SJCRH30 (cell line): ENCODE results near the gene BOLL. TPM values are rescaled to one million over a fixed set of nuclear protein-coding genes. Genes with fewer than 3 reads are reported as not detected.

Experiments used
- DNase-seq, 2 experiments: peaks; one replicate each; pipeline ENCODE4 v3.0.0-alpha.2; 2015 to 2020
- H3K27ac ChIP-seq: fragments of 250-450 bp; sonication (Bioruptor Pico); 2 replicates; pipeline ENCODE4 v1.5.1; 2020; ENCODE audit warnings: mild to moderate bottlenecking, moderate library complexity
- H3K27me3 ChIP-seq: fragments of 250-450 bp; sonication (Bioruptor Pico); 2 replicates; pipeline ENCODE4 v1.5.1; 2020; ENCODE audit warnings: mild to moderate bottlenecking, moderate library complexity
- H3K36me3 ChIP-seq: fragments of 250-450 bp; sonication (Bioruptor Pico); 2 replicates; pipeline ENCODE4 v1.5.1; 2020; ENCODE audit warnings: mild to moderate bottlenecking, moderate library complexity
- H3K4me1 ChIP-seq: fragments of 250-450 bp; sonication (Bioruptor Pico); 2 replicates; pipeline ENCODE4 v1.5.1; 2020; ENCODE audit warnings: mild to moderate bottlenecking, moderate library complexity
- H3K4me3 ChIP-seq: fragments of 250-450 bp; sonication (Bioruptor Pico); 2 replicates; pipeline ENCODE4 v1.5.1; 2020; ENCODE audit warnings: mild to moderate bottlenecking, moderate library complexity
- H3K9me3 ChIP-seq: fragments of 250-450 bp; sonication (Bioruptor Pico); replicated peaks from 2 replicates; pipeline ENCODE4 v1.5.1; 2020; ENCODE audit warnings: mild to moderate bottlenecking, moderate library complexity
- total RNA-seq: library from RNA; depleted of rRNA; stranded (reverse); fragments of >200 nt; shearing (Covaris generic); gene quantifications from 2 replicates; pipeline ENCODE4 v1.2.3, GENCODE V29; 2014

BOLL gene
- total RNA-seq, 1 experiment from 2014 or later = 0.51 TPM

DNA sequence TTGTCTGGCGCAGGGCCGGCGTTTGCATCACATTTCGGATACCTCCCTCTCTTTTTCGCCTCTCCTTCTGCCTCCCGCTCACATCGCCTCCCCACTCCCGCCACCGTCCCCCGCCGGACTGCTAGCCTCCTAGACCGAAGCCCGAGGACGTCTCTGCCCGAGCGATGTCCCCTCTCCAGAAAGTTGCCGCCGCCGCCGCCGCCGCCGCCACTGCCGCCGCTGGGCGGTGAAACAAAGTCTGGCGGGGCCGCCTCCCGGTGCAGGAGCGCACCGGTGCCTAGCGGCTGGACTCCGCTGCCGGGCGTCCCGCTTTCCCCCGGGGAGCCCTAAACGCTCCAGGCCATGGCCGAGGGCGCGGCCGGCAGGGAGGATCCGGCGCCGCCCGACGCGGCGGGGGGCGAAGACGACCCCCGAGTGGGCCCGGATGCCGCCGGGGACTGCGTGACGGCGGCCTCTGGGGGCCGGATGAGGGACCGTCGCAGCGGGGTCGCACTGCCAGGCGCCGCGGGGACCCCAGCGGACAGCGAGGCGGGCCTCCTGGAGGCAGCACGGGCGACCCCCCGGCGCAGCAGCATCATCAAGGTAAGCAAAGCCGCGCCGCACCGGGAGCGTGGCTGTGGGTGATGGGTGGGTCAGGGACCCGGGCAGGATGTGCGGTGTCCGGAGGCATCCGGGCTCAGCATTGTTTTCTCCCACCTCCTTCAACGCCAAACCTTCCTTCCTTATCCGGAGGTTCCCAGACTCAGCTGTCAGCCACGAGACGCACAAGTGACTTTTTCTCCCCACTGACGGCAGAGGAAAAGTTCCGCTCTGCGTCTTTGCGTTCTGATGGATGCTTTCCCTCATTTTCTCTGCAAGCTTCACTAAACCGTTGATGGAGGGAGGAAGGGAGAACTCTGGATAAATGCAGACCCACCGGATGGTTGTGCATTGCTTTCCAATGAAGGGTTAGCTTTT lies 19.9 kb upstream of the BOLL start:
- no peak overlapping the region for H3K27ac ChIP-seq
- peak overlapping the region; percentile 55 for H3K4me3 ChIP-seq
- H3K9me3 ChIP-seq = no peaks in the 10 kb centered on the region
- H3K4me1 ChIP-seq = no peaks in the 10 kb centered on the region
- no peak for DNase-seq
- H3K27me3 ChIP-seq = peaks cover 16% of the 10 kb centered on the region; the same call in 1 of the 2 replicates
- H3K36me3 ChIP-seq = no peaks in the 10 kb centered on the region

DNA sequence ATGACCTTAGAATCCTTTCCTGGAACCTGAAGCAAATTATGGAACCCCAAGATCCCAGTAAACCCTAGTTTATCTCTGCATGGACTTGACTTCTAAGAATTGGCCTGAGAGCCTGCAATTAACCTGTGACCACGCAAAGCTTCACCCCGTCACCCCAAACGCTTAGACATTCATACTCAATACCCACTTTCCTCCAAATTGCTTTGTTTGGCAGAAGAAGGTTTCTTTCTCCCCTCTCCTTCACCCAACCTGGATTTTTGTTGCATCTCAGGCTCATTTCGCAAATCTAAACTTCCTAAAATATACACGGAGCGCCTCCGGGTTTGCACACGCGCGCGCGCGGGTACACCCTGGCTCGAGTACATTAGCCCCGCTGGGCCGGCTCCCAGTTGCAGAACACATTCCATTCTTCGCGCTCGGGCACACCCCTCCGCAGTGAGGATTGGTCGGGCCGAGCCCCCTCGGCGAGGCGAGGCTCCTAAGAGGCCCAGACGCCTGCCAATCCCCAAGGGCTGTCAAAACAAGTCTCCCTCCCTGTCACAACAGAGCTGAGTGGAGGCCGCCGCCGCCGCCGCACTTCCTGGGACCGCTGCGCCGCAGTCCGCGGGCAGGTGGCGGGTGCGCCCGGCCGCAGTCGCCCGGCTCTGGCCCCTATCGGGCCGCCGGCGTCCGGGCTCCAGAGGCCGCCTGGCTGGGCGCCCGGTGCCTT lies 19.1 kb upstream of the BOLL start, which contains the start of gene PLCL1:
Gene PLCL1, plus strand, starts transcription at position 545 of the 709 bp plus-strand sequence.
- H3K36me3 ChIP-seq = no peaks in the 10 kb centered on the region
- peaks cover 15% of the 10 kb centered on the region; the same call in 1 of the 2 replicates for H3K27me3 ChIP-seq
- DNase-seq = peak; percentile 89 to 90
- H3K27ac ChIP-seq = no peak within 1 kb of the TSS
- no peaks in the 10 kb centered on the region for H3K9me3 ChIP-seq
- H3K4me3 ChIP-seq = peak within 1 kb of the TSS; percentile 55
- no peaks in the 10 kb centered on the region for H3K4me1 ChIP-seq

DNA sequence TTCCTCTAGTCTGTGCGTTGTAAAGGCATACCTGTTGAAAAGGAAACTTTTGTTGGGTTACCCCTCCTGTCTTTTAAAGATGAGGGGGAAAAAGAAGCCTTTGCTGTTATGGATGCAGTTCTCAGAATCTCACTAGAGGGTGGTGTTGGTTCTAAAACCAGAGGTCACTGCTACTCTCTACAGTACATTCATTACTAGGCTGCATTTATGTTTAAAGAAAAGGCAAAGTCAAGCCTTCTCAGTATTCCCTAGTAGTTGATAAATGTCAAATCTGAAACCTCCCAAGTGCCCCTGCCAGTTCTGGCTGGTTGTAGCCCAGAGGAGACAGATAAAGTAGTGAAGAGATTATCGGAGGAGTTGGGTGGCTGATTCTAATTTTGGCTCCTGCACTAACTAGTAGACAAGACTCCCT lies 17.9 kb upstream of the BOLL start:
- Histone ChIP-seq H3K9me3 (no peaks in the 10 kb centered on the region), H3K27me3 (peaks cover 13% of the 10 kb centered on the region; the same call in 1 of the 2 replicates), H3K4me3 (no peak overlapping the region), H3K36me3 (no peaks in the 10 kb centered on the region), H3K4me1 (peaks cover 8% of the 10 kb centered on the region), H3K27ac (no peak overlapping the region)
- peak; percentile 7 to 61 for DNase-seq

GRCh38 chr2:197801033-197801432 lies 15.9 kb upstream of the BOLL start:
- H3K27ac ChIP-seq = no peak overlapping the region
- H3K27me3 ChIP-seq = peaks cover 6% of the 10 kb centered on the region; the same call in 1 of the 2 replicates

GRCh38 chr2:197800091-197800490 lies 15.0 kb upstream of the BOLL start:
- no peaks in the 10 kb centered on the region; the same call in 1 of the 2 replicates for H3K27me3 ChIP-seq
- no peak overlapping the region for H3K27ac ChIP-seq
- DNase-seq = no peak
- H3K36me3 ChIP-seq = no peaks in the 10 kb centered on the region
- H3K4me1 ChIP-seq = peaks cover 11% of the 10 kb centered on the region
- H3K4me3 ChIP-seq = no peak overlapping the region
- no peaks in the 10 kb centered on the region for H3K9me3 ChIP-seq

More at GRCh38 chr2:197801033-197801432, 15.9 kb upstream of the BOLL start:
- Histone ChIP-seq H3K4me3 (no peak overlapping the region), H3K9me3 (no peaks in the 10 kb centered on the region), H3K4me1 (peaks cover 11% of the 10 kb centered on the region), H3K36me3 (no peaks in the 10 kb centered on the region)
- DNase-seq = no peak

DNA sequence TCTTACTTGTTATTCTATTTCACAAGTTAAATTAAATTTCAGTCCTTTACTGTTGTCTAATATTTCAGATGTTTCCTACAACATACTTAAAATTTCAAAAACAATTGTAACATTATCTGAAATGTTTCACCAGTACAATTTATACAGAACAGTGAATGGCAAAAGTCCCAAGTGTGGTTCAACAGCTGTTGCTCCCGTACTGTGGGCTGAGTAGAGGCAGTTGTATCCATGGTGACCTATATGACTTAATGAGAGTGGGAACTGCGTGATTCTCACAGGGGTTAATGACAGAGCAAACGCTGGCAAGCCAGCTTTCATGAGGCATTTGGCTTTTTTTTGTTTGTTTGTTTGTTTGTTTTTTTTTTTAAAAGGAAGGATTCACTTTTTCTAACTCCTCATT lies 13.9 kb upstream of the BOLL start:
- DNase-seq = peak; percentile 29 to 64
- no peaks in the 10 kb centered on the region for H3K27me3 ChIP-seq
- no peak overlapping the region for H3K4me3 ChIP-seq
- H3K36me3 ChIP-seq = no peaks in the 10 kb centered on the region
- H3K4me1 ChIP-seq = peaks cover 11% of the 10 kb centered on the region
- H3K9me3 ChIP-seq = no peaks in the 10 kb centered on the region
- no peak overlapping the region for H3K27ac ChIP-seq

GRCh38 chr2:197798187-197798586 lies 13.1 kb upstream of the BOLL start:
- DNase-seq = peak in 1 of 2 experiments; percentile 26
- Histone ChIP-seq H3K36me3 (no peaks in the 10 kb centered on the region), H3K27me3 (no peaks in the 10 kb centered on the region)

DNA sequence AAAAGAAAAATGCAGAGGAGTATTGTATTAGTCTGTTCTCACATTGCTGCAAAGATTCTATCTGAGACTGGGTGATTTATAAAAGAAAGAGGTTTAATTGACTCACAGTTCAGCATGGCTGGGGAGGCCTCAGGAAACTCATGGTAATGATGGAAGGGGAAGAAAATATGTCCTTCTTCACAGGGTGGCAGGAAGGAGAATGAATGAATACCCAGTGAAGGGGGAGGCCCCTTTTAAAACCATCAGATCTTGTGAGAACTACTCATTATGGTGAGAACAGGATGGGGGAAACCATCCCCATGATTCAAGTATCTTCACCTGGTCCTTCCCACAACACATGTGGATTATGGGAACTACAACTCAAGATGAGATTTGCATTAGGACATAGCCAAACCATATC lies 10.2 kb upstream of the BOLL start:
- H3K9me3 ChIP-seq = no peaks in the 10 kb centered on the region
- no peak for DNase-seq
- peaks cover 11% of the 10 kb centered on the region for H3K4me1 ChIP-seq
- no peaks in the 10 kb centered on the region for H3K36me3 ChIP-seq
- no peak overlapping the region for H3K4me3 ChIP-seq
- no peaks in the 10 kb centered on the region for H3K27me3 ChIP-seq
- no peak overlapping the region for H3K27ac ChIP-seq

More at GRCh38 chr2:197798187-197798586, 13.1 kb upstream of the BOLL start:
- H3K4me1 ChIP-seq = peaks cover 11% of the 10 kb centered on the region
- H3K4me3 ChIP-seq = no peak overlapping the region
- no peaks in the 10 kb centered on the region for H3K9me3 ChIP-seq
- H3K27ac ChIP-seq = no peak overlapping the region

DNA sequence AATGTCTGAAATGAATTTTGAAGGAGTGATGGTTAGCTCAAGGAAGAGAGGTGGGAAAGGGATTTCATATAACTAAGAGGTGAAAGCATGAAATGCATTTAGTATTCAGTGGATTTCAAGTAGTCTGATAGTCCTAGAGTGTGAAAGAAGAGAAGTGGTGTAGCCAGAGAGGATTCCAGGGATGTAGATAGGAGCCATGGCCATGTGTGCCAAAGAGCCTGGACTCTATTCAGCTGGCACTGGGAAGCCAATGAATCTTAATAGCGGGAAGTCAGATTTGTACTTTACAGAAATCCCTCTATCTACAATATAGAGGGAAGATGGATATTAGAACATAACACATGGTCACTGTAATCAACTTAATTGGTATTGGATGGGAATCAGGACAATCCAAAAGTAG lies 8.3 kb upstream of the BOLL start:
- Histone ChIP-seq H3K9me3 (no peaks in the 10 kb centered on the region), H3K4me3 (no peak overlapping the region), H3K27me3 (no peaks in the 10 kb centered on the region), H3K36me3 (no peaks in the 10 kb centered on the region), H3K4me1 (peaks cover 6% of the 10 kb centered on the region), H3K27ac (no peak overlapping the region)
- no peak for DNase-seq

GRCh38 chr2:197786010-197786877 lies 1.1 kb upstream of the BOLL start:
- H3K36me3 ChIP-seq = no peaks in the 10 kb centered on the region
- H3K27ac ChIP-seq = no peak overlapping the region
- no peaks in the 10 kb centered on the region for H3K4me1 ChIP-seq
- no peaks in the 10 kb centered on the region for H3K9me3 ChIP-seq
- H3K27me3 ChIP-seq = no peaks in the 10 kb centered on the region
- H3K4me3 ChIP-seq = peak overlapping the region; percentile 44
- peak; percentile 33 to 34 for DNase-seq

GRCh38 chr2:197782126-197782525 lies 3.0 kb downstream of the BOLL start:
- Histone ChIP-seq H3K27ac (no peak overlapping the region), H3K36me3 (no peaks in the 10 kb centered on the region), H3K9me3 (no peaks in the 10 kb centered on the region), H3K4me3 (no peak overlapping the region), H3K27me3 (no peaks in the 10 kb centered on the region), H3K4me1 (no peaks in the 10 kb centered on the region)
- DNase-seq = no peak

DNA sequence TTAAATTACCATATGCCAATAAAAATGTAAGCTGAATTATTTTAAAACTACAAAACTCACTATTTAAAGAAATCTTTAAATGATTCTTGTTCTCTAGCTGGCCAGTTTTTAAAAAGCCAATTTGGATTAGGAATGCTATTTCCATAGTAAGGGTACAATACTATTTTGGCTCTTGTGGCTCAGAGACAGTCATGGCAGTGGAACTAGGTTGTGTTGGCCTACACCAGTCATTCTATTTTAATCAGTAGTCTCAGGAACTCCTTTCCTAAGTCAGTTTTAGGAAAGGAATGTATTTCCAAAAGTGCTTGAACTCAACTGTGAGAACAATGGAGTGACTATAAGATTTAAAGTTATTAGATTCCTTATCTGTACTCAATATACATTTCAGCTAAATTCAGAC lies 5.9 kb downstream of the BOLL start:
- no peak overlapping the region for H3K27ac ChIP-seq
- no peaks in the 10 kb centered on the region for H3K36me3 ChIP-seq
- H3K27me3 ChIP-seq = no peaks in the 10 kb centered on the region
- no peak for DNase-seq
- H3K4me1 ChIP-seq = no peaks in the 10 kb centered on the region
- H3K9me3 ChIP-seq = no peaks in the 10 kb centered on the region
- no peak overlapping the region for H3K4me3 ChIP-seq

DNA sequence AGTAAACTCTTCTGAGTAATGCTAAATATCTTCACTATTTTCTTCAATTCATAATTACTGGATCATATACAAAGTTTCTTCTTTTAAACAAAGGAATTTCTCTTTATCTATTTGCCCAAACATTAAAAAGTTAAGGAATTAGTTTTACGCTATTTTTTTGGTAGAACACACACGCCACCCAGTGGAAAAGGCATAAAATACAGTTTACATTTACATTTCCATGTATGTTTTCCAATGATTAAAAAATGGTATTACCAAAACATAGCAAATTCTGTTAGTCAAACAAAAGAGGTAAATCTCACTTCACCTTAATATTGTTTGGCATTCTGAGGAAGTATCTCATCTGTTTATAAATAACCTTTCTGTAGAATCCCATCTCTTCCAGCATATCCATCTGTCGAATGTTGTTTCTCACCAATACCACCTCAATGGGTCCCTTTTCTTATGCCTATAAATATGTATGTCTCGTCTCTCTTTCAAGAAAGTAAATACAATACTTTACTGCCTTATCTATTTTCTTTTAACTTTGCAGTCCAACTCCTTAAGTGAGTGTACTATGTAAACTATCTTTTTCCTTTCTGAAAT lies 7.2 kb downstream of the BOLL start:
- Histone ChIP-seq H3K27ac (no peak overlapping the region), H3K36me3 (no peaks in the 10 kb centered on the region), H3K4me1 (no peaks in the 10 kb centered on the region), H3K9me3 (no peaks in the 10 kb centered on the region), H3K4me3 (no peak overlapping the region), H3K27me3 (no peaks in the 10 kb centered on the region)
- peak in 1 of 2 experiments; percentile 50 for DNase-seq

- H3K27me3 ChIP-seq = no peaks in the 10 kb centered on the region
These were observed 24.8 kb downstream of the BOLL start for GRCh38 chr2:197760293-197760657.

More at GRCh38 chr2:197760293-197760657, 24.8 kb downstream of the BOLL start:
- Histone ChIP-seq H3K36me3 (no peaks in the 10 kb centered on the region), H3K4me1 (no peaks in the 10 kb centered on the region), H3K4me3 (no peak overlapping the region), H3K27ac (no peak overlapping the region), H3K9me3 (no peaks in the 10 kb centered on the region)
- no peak for DNase-seq
